A673 (cell line): Measurements from ENCODE around the gene C1QTNF9. TPM values are rescaled to one million over a fixed set of nuclear protein-coding genes. Genes with fewer than 3 reads are reported as not detected.

Experiments
- BruUV-seq: library from RNA; stranded (reverse); fragments of 400-500 nt; replicated peaks from 2 replicates; lab custom pipeline; 2021; lab: Mats Ljungman, UMichigan
- CTCF ChIA-PET: fragments of 300-600 bp; sonication (Branson Sonifier 250); formaldehyde crosslinking; loops from one replicate; lab custom pipeline; 2022; ENCODE audit warnings: antibody characterized with exemption; lab: Charles Lee
- POLR2A ChIA-PET: fragments of 300-600 bp; sonication (Branson Sonifier 250); formaldehyde crosslinking; loops from one replicate; lab custom pipeline; 2022; ENCODE audit warnings: antibody characterized with exemption; ENCODE audit not compliant: low non-redundant PET; lab: Charles Lee
- DNase-seq: peaks from one replicate; pipeline ENCODE4 v3.0.0-alpha.2; 2015; ENCODE audit warnings: low spot score
- H3K27ac ChIP-seq: fragments of 200-600 bp; sonication (generic); 2 replicates; pipeline ENCODE4 v1.5.1; 2016; ENCODE audit warnings: mixed run types, low read depth, mild to moderate bottlenecking, mixed read lengths, antibody characterized with exemption, low read length; ENCODE audit not compliant: poor library complexity, severe bottlenecking
- H3K27me3 ChIP-seq: fragments of 200-600 bp; sonication (generic); replicated peaks from 2 replicates; pipeline ENCODE4 v1.6.1; 2017; ENCODE audit warnings: mixed run types, low read depth, mild to moderate bottlenecking, mixed read lengths, antibody characterized with exemption, low read length; ENCODE audit not compliant: insufficient read depth, poor library complexity
- H3K36me3 ChIP-seq: fragments of 200-600 bp; sonication (generic); 2 replicates; pipeline ENCODE4 v1.6.1; 2016; ENCODE audit warnings: mixed run types, mild to moderate bottlenecking, mixed read lengths, antibody characterized with exemption, low read length; ENCODE audit not compliant: insufficient read depth, poor library complexity, severe bottlenecking
- H3K4me1 ChIP-seq: fragments of 200-600 bp; sonication (generic); 2 replicates; pipeline ENCODE4 v1.6.1; 2017; ENCODE audit warnings: mixed run types, mild to moderate bottlenecking, mixed read lengths, antibody characterized with exemption, low read length; ENCODE audit not compliant: insufficient read depth, poor library complexity, severe bottlenecking
- H3K4me3 ChIP-seq: fragments of 200-600 bp; sonication (generic); 2 replicates; pipeline ENCODE4 v1.5.1; 2016; ENCODE audit warnings: low read depth, mixed run types, mild to moderate bottlenecking, mixed read lengths, low read length; ENCODE audit not compliant: poor library complexity, severe bottlenecking
- H3K9me3 ChIP-seq: fragments of 200-600 bp; sonication (generic); 2 replicates; pipeline ENCODE4 v1.6.1; 2016; ENCODE audit warnings: mixed run types, low read depth, mild to moderate bottlenecking, mixed read lengths, antibody characterized with exemption, low read length; ENCODE audit not compliant: poor library complexity, severe bottlenecking
- CTCF ChIP-seq: fragments of 300-800, 200-600 bp; sonication (generic); conservative IDR thresholded peaks from 2 replicates; pipeline ENCODE4 v1.5.1; 2017; ENCODE audit warnings: low read depth, mild to moderate bottlenecking, antibody characterized with exemption, low read length, moderate library complexity, mixed read lengths
- EZH2 ChIP-seq: fragments of 200-600 bp; sonication (generic); IDR thresholded peaks from 2 replicates; pipeline ENCODE4 v1.6.1; 2017; ENCODE audit warnings: borderline replicate concordance, low read depth, mild to moderate bottlenecking, mixed read lengths, antibody characterized with exemption, low read length; ENCODE audit not compliant: poor library complexity, severe bottlenecking
- intact Hi-C: fragments of 100-400 bp; cut with micrococcal nuclease; formaldehyde crosslinking; loops from one replicate; pipeline ENCODE4 v1.10.0; 2022; ENCODE audit not compliant: unreplicated experiment
- total RNA-seq: library from RNA; stranded (reverse); gene quantifications from 2 replicates; pipeline ENCODE4 v1.2.3, GENCODE V29; 2021

Gene C1QTNF9
- total RNA-seq, 1 experiment from 2014 or later: 0.34 TPM

DNA sequence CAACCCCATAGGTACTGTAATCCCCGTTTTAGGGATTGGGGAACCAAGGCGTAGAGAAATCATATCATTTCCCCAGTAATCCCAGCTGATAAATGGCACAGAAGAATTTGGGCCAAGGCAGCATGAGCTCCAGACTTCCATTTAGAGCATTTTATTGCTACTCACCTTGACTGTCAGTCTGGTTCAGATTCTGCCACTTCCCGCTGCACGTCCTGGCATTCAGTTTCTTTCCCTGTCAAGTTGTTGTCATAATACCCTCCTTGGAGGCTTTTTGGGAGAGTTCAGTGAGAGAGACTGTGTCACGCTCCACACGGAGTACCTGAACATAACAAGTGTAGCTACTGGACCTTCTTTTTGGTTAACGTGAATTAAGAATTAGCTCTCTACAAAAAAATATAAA, 7.5 kb upstream of the C1QTNF9 start:
- no peaks in the 10 kb centered on the region for H3K4me1 ChIP-seq
- ChIA-PET CTCF (no interaction called here), POLR2A (no interaction called here)
- H3K27ac ChIP-seq: peak overlapping the region; percentile 46
- intact Hi-C loops: no loop called here
- H3K4me3 ChIP-seq: no peak overlapping the region
- H3K36me3 ChIP-seq: peaks cover 86% of the 10 kb centered on the region
- TF ChIP-seq EZH2: no peak
- TF ChIP-seq CTCF: no peak
- no peaks in the 10 kb centered on the region for H3K27me3 ChIP-seq
- no peak for DNase-seq
- H3K9me3 ChIP-seq: no peaks in the 10 kb centered on the region
- no TSS peak for BruUV-seq

DNA sequence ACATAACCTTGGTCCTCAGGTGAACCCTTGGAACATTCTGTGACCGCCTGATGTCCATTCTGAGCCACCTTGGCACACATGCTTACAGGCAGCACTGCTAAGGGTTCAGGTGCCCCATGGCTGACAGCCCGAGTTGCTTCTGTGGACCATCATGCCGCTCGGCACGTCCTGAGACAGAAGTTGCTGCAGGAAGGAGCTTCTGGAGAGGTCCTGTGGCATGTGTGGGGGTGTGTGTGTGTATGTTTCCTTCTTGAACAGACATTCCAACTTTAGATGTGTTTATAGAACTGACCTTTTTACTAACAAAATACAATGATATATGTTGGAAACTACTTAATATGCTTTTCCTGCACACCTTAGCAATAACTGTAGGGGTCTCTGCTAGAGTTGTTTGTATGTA, 4.8 kb upstream of the C1QTNF9 start:
- intact Hi-C loops: no loop called here
- CTCF ChIA-PET: no interaction called here
- no peak for DNase-seq

DNA sequence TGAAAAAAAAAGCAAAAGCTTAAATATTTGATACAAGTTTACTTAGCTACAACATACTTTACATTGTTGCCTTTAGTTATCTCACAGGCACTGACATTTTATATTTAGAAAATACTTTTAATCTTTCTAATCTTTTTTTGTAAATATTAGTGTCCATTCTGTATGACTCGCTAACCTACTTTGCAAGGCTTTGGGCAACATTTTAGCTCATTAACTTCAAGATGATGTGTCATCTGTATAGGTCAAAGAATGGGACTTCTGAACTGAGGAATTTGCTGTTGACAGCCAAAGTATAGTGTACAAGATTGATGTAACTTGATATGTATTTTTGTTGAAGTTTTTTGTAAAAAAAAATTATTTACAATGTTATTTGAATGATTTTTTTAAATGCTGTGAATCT, 2.7 kb upstream of the C1QTNF9 start:
- ChIA-PET POLR2A (no interaction called here), CTCF (no interaction called here)
- Histone ChIP-seq H3K27ac (no peak overlapping the region), H3K9me3 (no peaks in the 10 kb centered on the region), H3K4me3 (no peak overlapping the region), H3K36me3 (peaks cover 38% of the 10 kb centered on the region), H3K4me1 (no peaks in the 10 kb centered on the region), H3K27me3 (no peaks in the 10 kb centered on the region)
- no TSS peak for BruUV-seq
- intact Hi-C loops: no loop called here
- DNase-seq: no peak
- no peak for TF ChIP-seq CTCF
- TF ChIP-seq EZH2: no peak

More for the DNA sequence above, 4.8 kb upstream of the C1QTNF9 start:
- no peak overlapping the region for H3K4me3 ChIP-seq
- no peaks in the 10 kb centered on the region for H3K4me1 ChIP-seq
- POLR2A ChIA-PET: no interaction called here
- no TSS peak for BruUV-seq
- no peak overlapping the region for H3K27ac ChIP-seq
- no peaks in the 10 kb centered on the region for H3K27me3 ChIP-seq
- H3K36me3 ChIP-seq: peaks cover 59% of the 10 kb centered on the region
- no peaks in the 10 kb centered on the region for H3K9me3 ChIP-seq
- TF ChIP-seq CTCF (no peak), EZH2 (no peak)
